Large intestine (tissue), 3 donors: ENCODE results near the gene IFIT5. TPM values are rescaled to one million over a fixed set of nuclear protein-coding genes. Genes with fewer than 3 reads are reported as not detected.
"Not testable (repeated sequence)": the region's sequence is repeated elsewhere in the genome, so short reads cannot be mapped to it uniquely, and the experiment has no call there.

Source experiments
- DNase-seq, 2 donors: peaks; one replicate each; pipeline versions ENCODE4 v3.0.0 to v3.0.0-alpha.2; 2013
- H3K27ac ChIP-seq: one replicate; pipeline ENCODE4 v1.5.1; 2013; ENCODE audit warnings: low read length
- H3K27me3 ChIP-seq: 2 replicates; pipeline ENCODE4 v1.6.1; 2013; ENCODE audit warnings: low read length; ENCODE audit not compliant: control insufficient read depth, insufficient read depth
- H3K36me3 ChIP-seq: 2 replicates; pipeline ENCODE4 v1.6.1; 2013; ENCODE audit warnings: low read length; ENCODE audit not compliant: control insufficient read depth, insufficient read depth
- H3K4me1 ChIP-seq: one replicate; pipeline ENCODE4 v1.6.1; 2013; ENCODE audit warnings: low read length; ENCODE audit not compliant: control insufficient read depth, insufficient read depth
- H3K4me3 ChIP-seq: one replicate; pipeline ENCODE4 v1.5.1; 2013; ENCODE audit warnings: low read length
- H3K9me3 ChIP-seq: one replicate; pipeline ENCODE4 v1.6.1; 2013; ENCODE audit warnings: mild to moderate bottlenecking, low read depth, low read length, moderate library complexity; ENCODE audit not compliant: control insufficient read depth
- WGBS: methylation state at CpG from one replicate; pipeline ENCODE4 v1.1.5; 2013; ENCODE audit warnings: low lambda C conversion rate; ENCODE audit not compliant: insufficient coverage; 5-methylcytosine and 5-hydroxymethylcytosine counted together
- polyA plus RNA-seq: library from polyadenylated mRNA; unstranded; fragments of 120-200 nt; gene quantifications from one replicate; pipeline ENCODE4 v1.2.1, GENCODE V29; 2013

The IFIT5 gene
- polyA plus RNA-seq, 1 donor: 13.3 TPM

DNA sequence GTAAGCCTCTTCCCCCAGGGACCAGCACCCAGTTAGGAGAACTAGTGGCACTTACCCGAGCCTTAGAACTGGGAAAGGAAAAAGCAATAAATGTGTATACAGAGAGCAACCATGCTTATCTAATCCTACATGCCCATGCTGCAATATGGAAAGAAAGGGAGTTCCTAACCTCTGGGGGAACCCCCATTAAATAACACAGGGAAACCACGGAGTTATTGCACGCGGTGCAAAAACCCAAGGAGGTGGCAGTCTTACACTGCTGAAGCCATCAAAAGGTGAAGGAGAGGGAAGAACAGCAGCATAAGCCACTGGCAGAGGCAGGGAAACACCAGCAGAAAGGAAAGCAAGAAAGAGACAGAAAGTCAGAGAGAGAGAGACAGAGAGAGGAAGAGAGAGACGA is 3.8 kb upstream of the IFIT5 start:
- not testable (repeated sequence) for H3K27me3 ChIP-seq, H3K4me1 ChIP-seq, H3K4me3 ChIP-seq, H3K9me3 ChIP-seq, H3K27ac ChIP-seq, DNase-seq, H3K36me3 ChIP-seq
- WGBS: 79% methylated on average over 4 of the region's 5 CpGs

DNA sequence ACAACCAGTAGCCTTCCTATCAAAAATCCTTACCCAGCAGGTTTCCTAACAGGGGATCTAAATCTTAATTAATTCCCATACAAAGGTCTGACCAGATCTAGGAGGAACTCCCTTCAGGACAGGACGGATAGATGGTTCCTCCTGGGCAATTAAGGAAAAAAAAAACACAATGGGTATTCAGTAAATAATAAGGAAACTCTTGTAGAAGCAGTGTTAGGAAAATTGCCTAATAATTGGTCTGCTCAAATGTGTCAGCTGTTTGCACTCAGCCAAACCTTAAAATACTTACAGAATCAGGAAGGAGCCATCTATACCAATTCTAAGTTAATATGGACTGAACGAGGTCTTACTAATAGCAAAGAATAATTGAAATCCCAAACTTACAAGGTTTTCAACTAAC is 3.2 kb upstream of the IFIT5 start:
- not testable (repeated sequence) for H3K4me3 ChIP-seq, H3K36me3 ChIP-seq, DNase-seq, H3K27ac ChIP-seq, H3K9me3 ChIP-seq, H3K27me3 ChIP-seq, H3K4me1 ChIP-seq
- 67% methylated on average over 1 of the region's 2 CpGs for WGBS

DNA sequence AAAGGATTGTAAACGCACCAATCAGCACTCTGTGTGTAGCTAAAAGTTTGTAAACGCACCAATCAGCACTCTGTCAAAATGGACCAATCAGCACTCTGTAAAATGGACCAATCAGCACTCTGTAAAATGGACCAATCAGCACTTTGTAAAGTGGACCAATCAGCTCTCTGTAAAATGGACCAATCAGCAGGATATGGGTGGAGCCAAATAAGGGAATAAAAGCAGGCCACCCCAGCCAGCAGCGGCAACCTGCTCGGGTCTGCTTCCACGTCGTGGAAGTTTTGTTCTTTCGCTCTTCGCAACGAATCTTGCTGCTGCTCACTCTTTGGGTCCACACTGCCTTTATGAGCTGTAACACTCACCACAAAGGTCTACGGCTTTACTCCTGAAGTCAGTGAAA is 2.1 kb upstream of the IFIT5 start:
- WGBS: no CpG with 5 or more reads among the region's 10 CpGs
- H3K4me3 ChIP-seq, H3K27me3 ChIP-seq, H3K9me3 ChIP-seq, H3K36me3 ChIP-seq, DNase-seq, H3K27ac ChIP-seq: not testable (repeated sequence)
- H3K4me1 ChIP-seq: peaks cover 10% of the 10 kb centered on the region

DNA sequence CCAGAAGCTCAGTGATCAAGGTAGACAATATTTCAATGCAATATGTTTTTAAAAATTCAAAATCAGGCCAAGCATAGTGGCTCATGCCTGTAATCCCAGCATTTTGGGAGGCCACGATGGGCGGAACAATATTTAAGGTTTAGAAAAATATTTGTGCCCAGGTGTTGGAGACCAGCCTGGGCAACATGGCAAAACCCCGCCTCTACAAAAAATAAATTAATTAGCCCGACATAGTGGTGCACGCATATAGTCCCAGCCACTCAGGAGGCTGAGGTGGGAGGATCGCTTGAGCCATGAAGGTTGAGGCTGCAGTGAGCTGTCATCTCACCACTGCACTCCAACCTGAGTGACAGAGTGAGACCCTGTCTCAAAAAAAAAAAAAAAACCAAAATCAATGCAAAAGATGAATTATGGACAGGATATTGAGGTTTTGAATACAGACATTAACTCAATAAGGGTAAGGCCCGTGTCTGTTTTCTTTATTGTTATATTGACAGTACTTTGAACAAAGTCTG is 913 bp upstream of the IFIT5 start:
- peaks cover 10% of the 10 kb centered on the region for H3K4me1 ChIP-seq
- peaks cover 12% of the 10 kb centered on the region for H3K36me3 ChIP-seq
- no peaks in the 10 kb centered on the region for H3K27me3 ChIP-seq
- H3K27ac ChIP-seq: peak overlapping the region; percentile 98
- no peak for DNase-seq
- peaks cover 4% of the 10 kb centered on the region for H3K9me3 ChIP-seq
- peak overlapping the region; percentile 80 for H3K4me3 ChIP-seq
- WGBS: no CpG with 5 or more reads among the region's 7 CpGs

DNA sequence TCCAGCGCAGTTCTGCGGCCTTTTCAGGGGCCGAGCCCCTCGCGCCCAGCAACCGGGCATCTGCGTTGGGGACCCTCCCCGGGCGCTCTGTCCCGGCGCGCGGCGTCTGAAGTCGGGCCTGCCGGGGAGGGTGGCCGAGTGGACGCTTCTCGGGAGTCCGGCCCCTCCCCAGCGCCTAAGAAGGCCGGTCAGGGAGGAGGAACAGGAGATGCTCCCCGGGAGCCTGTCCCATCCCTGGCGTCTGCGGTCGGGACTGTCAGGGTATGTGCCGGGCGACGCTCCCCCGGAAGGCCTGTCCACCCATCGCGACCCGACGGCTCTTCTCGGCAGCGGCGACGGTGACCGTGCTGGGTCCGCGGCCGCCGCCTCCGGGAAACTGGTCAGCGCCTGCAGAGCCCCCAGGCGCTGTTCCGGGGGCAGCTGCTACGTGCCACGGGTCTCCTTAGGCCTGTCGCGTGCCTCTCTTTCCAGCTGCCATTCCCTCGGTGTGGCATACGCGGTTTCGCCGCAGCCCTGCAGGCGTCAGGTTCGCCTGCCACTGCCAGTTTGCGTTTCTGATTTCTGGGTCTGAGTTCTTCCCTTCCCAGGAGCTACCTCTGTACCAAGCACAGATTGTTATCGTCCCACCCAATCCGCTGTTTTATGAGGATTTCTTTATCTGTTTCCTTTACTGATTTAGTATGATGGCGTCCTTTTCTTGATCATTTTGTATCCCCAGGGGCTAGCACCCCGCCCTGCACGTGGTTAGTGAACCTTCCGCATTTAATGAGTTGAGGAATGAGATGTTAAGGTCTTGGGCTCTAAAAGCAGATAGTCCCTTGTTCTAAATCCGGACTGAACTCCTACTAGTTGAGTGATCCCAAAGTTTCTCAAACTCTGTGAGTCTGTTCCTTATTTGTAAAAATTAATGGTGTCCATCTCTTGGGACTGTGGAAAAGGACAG is 782 bp downstream of the IFIT5 start:
- H3K9me3 ChIP-seq: peaks cover 4% of the 10 kb centered on the region
- no peaks in the 10 kb centered on the region for H3K27me3 ChIP-seq
- H3K4me3 ChIP-seq: peak overlapping the region; percentile 80
- H3K27ac ChIP-seq: peak overlapping the region; percentile 98
- H3K4me1 ChIP-seq: peaks cover 10% of the 10 kb centered on the region
- DNase-seq: peak; percentile 27 to 84
- peaks cover 13% of the 10 kb centered on the region for H3K36me3 ChIP-seq
- no CpG with 5 or more reads among the region's 66 CpGs for WGBS

DNA sequence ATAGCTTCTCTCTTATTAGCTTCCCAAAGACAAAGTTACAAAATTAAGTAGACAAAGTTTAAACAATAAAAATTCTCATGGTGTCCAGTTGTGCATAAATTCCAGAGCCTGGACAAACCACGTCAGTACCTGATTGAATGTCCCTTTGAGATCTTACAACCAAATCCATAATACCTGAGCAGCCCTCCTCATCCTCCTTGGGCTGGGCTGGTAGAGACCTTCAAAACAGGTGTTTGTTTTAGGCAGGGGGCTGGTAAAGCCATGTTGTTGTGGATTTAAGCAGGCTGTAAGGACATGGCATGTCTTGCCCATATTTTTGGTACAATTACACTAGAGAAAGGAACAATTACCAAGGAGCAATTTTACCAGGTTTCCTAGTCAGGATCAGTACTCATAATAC is 2.1 kb downstream of the IFIT5 start:
- Histone ChIP-seq H3K36me3 (peaks cover 23% of the 10 kb centered on the region), H3K4me1 (peaks cover 10% of the 10 kb centered on the region), H3K27me3 (no peaks in the 10 kb centered on the region), H3K4me3 (no peak overlapping the region), H3K27ac (no peak overlapping the region), H3K9me3 (peaks cover 4% of the 10 kb centered on the region)
- no CpG with 5 or more reads among the region's 1 CpG for WGBS
- DNase-seq: no peak

DNA sequence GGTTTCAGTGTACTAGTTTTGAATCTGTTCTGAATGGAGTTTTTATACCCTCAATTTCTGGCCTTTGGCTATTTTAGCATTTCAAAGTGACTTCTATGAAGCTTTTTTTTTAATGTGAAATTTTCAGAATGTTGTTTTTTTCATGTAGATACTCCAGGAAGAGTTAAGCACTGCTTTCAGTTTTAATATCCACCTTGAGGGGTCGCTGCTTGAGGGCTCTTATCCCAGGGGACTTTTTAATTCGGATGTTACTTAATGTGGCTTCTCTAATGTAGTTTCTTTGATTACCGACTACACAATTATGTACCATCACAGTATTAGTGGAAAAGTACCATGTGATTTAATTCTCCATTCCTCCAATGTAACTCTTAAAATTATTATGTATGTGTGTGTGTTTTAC is 5.2 kb downstream of the IFIT5 start:
- Histone ChIP-seq H3K36me3 (peaks cover 28% of the 10 kb centered on the region), H3K27ac (no peak overlapping the region), H3K4me3 (no peak overlapping the region), H3K9me3 (no peaks in the 10 kb centered on the region), H3K27me3 (no peaks in the 10 kb centered on the region), H3K4me1 (peaks cover 6% of the 10 kb centered on the region)
- DNase-seq: peak in 1 of 2 donors; percentile 10
- WGBS: 45% methylated on average over 2 of the region's 3 CpGs

DNA sequence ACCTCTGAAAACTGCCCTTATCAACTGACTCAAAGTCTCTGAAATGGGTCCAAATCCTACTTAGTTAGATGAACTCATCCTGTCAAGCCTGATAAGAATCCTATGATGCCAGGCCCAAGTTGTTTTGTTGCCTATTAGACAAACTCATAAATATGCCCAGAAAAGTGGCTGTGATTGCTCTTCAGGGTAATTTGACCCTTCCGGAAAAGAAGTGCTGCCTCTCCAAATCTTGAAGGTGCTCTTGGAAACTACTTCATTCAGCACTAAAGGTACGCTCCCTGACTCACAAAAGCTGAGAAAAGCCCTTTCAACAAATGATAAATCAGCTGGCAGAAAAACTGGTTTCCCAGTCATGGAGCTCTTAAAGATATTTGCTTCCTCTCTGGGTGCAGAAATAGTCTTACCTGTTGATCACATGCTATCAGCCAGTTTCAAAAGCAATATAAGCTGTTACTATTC is 6.7 kb downstream of the IFIT5 start:
- peaks cover 8% of the 10 kb centered on the region for H3K4me1 ChIP-seq
- no peak overlapping the region for H3K4me3 ChIP-seq
- no peaks in the 10 kb centered on the region for H3K9me3 ChIP-seq
- peak in 1 of 2 donors; percentile 31 for DNase-seq
- no CpG with 5 or more reads among the region's 2 CpGs for WGBS
- no peak overlapping the region for H3K27ac ChIP-seq
- peaks cover 28% of the 10 kb centered on the region for H3K36me3 ChIP-seq
- H3K27me3 ChIP-seq: no peaks in the 10 kb centered on the region

DNA sequence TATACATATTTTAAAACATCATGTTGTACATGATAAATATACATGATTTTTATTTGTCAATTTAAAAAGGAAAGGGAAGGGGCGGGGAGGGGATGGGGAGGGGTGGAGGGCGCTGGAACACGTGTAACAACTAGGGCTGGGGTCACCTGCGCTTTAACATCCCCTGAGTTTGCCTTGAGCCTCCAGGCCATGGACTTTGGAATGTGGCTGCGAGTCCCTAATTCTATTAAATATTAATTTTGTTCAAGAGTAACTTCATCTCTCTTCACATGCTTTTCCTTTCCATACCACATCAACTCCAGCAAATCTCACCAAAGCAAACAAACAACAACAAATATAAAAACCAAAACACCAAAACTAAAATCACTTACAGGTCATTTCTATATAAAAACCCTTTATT is 10.6 kb downstream of the IFIT5 start:
- H3K27me3 ChIP-seq: no peaks in the 10 kb centered on the region
- peak; percentile 28 to 64 for DNase-seq
- H3K36me3 ChIP-seq: peaks cover 15% of the 10 kb centered on the region
- H3K4me3 ChIP-seq: no peak overlapping the region
- H3K9me3 ChIP-seq: no peaks in the 10 kb centered on the region
- H3K27ac ChIP-seq: no peak overlapping the region
- WGBS: no CpG with 5 or more reads among the region's 5 CpGs
- H3K4me1 ChIP-seq: peaks cover 8% of the 10 kb centered on the region

DNA sequence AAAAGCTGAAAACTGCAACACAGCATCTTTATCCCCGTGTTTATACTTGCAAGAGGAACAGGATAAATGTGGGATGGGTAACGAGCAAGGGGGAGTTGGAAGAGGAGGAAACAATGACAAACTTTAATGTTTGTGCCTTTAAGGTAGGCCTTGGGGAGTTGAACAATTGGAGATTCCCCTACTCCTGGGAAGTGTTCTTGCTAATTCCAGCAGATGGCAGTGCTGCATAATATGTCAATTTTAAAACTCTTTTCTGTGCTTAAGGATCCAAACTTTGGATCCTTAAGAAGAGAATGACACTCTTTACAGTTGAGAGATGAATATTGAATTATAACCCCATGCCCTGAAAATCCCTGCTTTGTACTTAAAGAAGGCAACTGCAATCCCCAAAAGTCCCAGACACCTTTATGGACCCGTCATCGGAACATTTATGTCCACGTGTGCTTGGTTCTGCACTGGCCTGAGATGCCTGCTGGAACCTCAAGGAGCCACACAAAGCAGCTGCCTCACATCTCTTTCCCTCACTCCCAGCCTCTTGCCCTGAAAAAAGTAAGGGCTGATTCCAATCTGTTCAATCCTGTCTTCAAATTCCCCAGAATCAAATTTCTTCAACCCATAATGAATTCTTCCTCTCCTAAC is 12.0 kb downstream of the IFIT5 start:
- peaks cover 8% of the 10 kb centered on the region for H3K4me1 ChIP-seq
- H3K27me3 ChIP-seq: no peaks in the 10 kb centered on the region
- peak in 1 of 2 donors; percentile 51 for DNase-seq
- WGBS: 100% methylated on average over 1 of the region's 5 CpGs
- H3K9me3 ChIP-seq: no peaks in the 10 kb centered on the region
- peaks cover 6% of the 10 kb centered on the region for H3K36me3 ChIP-seq
- H3K27ac ChIP-seq: no peak overlapping the region
- H3K4me3 ChIP-seq: no peak overlapping the region
